GM12878 (cell line): Measurements from ENCODE around the gene LDLRAD3.

ENCODE experiments used
- CBX3 ChIP-seq: fragments of 200-600 bp; sonication (generic); IDR thresholded peaks from 2 replicates; pipeline ENCODE4 v1.6.1; 2016; ENCODE audit warnings: low read depth, borderline replicate concordance
- ETV6 ChIP-seq, 2 experiments: fragments of 450-650 bp in 1 of 2; IDR thresholded peaks in 1 of 2; conservative IDR thresholded peaks in 1 of 2; 2 replicates each; pipeline ENCODE4 v1.6.1; 2014; ENCODE audit warnings: antibody characterized with exemption in 1 of 2, borderline replicate concordance in 1 of 2, low read depth in 1 of 2, mild to moderate bottlenecking in 1 of 2, moderate library complexity in 1 of 2
- EZH2 ChIP-seq: IDR thresholded peaks from 2 replicates; pipeline ENCODE4 v1.6.1; 2012; ENCODE audit warnings: low read depth, mild to moderate bottlenecking, control low read depth, inconsistent platforms, low read length, borderline replicate concordance; ENCODE audit not compliant: control insufficient read depth
- MXI1 ChIP-seq: fragments of 150-350 bp; IDR thresholded peaks from 2 replicates; pipeline ENCODE4 v1.6.1; 2011; ENCODE audit warnings: low read depth, mild to moderate bottlenecking, inconsistent platforms, low read length, improper control_type of control experiment
- MYC ChIP-seq: IDR thresholded peaks from 2 replicates; pipeline ENCODE4 v1.6.1; 2011; ENCODE audit warnings: mild to moderate bottlenecking, low read length, moderate library complexity, inconsistent platforms; ENCODE audit not compliant: insufficient read depth, insufficient replicate concordance, insufficient read length, severe bottlenecking
- NBN ChIP-seq: fragments of 450-650 bp; IDR thresholded peaks from 2 replicates; pipeline ENCODE4 v1.6.1; 2016
- NR2C2 ChIP-seq: IDR thresholded peaks from 2 replicates; pipeline ENCODE4 v1.6.1; 2011; ENCODE audit warnings: borderline replicate concordance, low read depth; ENCODE audit not compliant: control insufficient read depth, insufficient read length
- POLR2AphosphoS5 ChIP-seq: IDR thresholded peaks from 2 replicates; pipeline ENCODE4 v1.6.1; 2011; ENCODE audit warnings: mild to moderate bottlenecking, low read length, inconsistent platforms
- SIX5 ChIP-seq: IDR thresholded peaks from 2 replicates; pipeline ENCODE4 v1.6.1; 2011; ENCODE audit warnings: mild to moderate bottlenecking, low read depth, low read length, moderate library complexity; ENCODE audit not compliant: severe bottlenecking
- SMAD1 ChIP-seq: fragments of 450-650 bp; IDR thresholded peaks from 2 replicates; pipeline ENCODE4 v1.6.1; 2018; ENCODE audit warnings: mild to moderate bottlenecking, low read depth; ENCODE audit not compliant: partially characterized antibody
- WRNIP1 ChIP-seq: IDR thresholded peaks from 2 replicates; pipeline ENCODE4 v1.6.1; 2011; ENCODE audit warnings: low read depth, low read length, improper control_type of control experiment, borderline replicate concordance
- TF ChIP-seq, protein P1 (sequence below): IDR thresholded peaks from 2 replicates; pipeline ENCODE4 v1.6.1; 2012; ENCODE audit warnings: low read depth, low read length, improper control_type of control experiment
- TF ChIP-seq, protein P2 (sequence below), 3 experiments: IDR thresholded peaks in 2 of 3; conservative IDR thresholded peaks in 1 of 3; 2 replicates each; pipeline ENCODE4 v1.5.1; 2011; ENCODE audit warnings: low read depth in 3 of 3, low read length in 3 of 3, mild to moderate bottlenecking in 3 of 3, control low read depth in 2 of 3, moderate library complexity in 2 of 3, inconsistent platforms in 1 of 3, mixed read lengths in 1 of 3; ENCODE audit not compliant: control insufficient read depth in 2 of 3, insufficient read depth in 1 of 3; ENCODE audit errors: extremely low read depth in 1 of 3

DNA sequence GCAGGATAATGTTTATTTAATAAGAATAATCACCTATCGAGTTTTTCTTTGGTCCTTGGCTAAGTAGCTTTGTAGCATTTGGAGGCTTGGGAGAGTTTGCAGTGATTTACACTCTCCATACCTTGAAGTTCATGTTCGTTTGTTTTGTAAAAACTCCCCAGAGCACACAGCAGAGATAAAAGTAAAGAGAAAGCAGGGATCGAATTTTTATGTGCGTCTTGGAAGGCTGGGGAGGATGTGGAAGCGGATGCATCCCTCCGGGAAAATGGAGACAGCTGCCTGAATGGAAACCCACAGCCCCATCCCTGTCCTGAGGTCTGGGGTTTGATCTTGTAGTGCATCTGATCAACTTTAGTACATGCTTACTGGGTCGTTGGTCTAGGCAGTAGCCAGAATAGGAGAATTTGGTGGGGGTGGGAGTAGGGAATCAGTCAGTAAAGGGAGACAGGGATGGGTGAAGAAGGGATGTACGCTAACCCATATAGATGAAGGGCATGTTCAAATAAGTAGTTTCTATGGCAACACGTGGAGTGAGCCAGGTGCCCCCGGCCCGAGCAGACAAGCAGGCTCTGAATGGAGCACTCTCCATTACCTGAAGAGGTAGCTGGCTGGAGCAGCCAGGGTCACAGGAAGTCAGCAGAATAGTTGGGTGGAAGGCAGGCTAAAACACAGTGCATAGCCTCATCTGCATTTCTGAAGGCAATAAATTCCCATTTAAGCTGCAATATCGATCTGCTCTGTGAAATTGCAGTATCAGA lies 197.5 kb downstream of the LDLRAD3 start:
- TF ChIP-seq POLR2AphosphoS5 (no peak), WRNIP1 (no peak), SIX5 (no peak), ETV6 (conservative IDR thresholded peaks at IDR 0.05 in 1 of 2, IDR thresholded peaks at IDR 0.05 in 1 of 2; ENCODE audit: borderline replicate concordance in 1 of 2, low read depth in 1 of 2) (no peak), CBX3 (no peak), EZH2 (no peak), NR2C2 (no peak), SMAD1 (no peak), MXI1 (no peak), NBN (no peak), MYC (no peak)
- TF ChIP-seq, protein P1, sequence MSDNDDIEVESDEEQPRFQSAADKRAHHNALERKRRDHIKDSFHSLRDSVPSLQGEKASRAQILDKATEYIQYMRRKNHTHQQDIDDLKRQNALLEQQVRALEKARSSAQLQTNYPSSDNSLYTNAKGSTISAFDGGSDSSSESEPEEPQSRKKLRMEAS, result no peak
- TF ChIP-seq, protein P2, sequence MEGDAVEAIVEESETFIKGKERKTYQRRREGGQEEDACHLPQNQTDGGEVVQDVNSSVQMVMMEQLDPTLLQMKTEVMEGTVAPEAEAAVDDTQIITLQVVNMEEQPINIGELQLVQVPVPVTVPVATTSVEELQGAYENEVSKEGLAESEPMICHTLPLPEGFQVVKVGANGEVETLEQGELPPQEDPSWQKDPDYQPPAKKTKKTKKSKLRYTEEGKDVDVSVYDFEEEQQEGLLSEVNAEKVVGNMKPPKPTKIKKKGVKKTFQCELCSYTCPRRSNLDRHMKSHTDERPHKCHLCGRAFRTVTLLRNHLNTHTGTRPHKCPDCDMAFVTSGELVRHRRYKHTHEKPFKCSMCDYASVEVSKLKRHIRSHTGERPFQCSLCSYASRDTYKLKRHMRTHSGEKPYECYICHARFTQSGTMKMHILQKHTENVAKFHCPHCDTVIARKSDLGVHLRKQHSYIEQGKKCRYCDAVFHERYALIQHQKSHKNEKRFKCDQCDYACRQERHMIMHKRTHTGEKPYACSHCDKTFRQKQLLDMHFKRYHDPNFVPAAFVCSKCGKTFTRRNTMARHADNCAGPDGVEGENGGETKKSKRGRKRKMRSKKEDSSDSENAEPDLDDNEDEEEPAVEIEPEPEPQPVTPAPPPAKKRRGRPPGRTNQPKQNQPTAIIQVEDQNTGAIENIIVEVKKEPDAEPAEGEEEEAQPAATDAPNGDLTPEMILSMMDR (IDR thresholded peaks at IDR 0.05 in 2 of 3, conservative IDR thresholded peaks at IDR 0.05 in 1 of 3; ENCODE audit: control insufficient read depth in 2 of 3, extremely low read depth in 1 of 3, insufficient read depth in 1 of 3, low read depth in 3 of 3, low read length in 3 of 3), result no peak
